ENCODE data around the gene MLYCD.

- TF ChIP-seq POLR2A (IDR thresholded peaks at IDR 0.05): no peak
- TF ChIP-seq CTCF (IDR thresholded peaks at IDR 0.05): no peak
Measured at GRCh38 chr16:83915491-83915890, 16.6 kb downstream of the MLYCD start.

Measured in right lobe of liver (tissue), 4 donors.